ENCODE data around the gene CD3E. TPM values are rescaled to one million over a fixed set of nuclear protein-coding genes. Genes with fewer than 3 reads are reported as not detected.

CD3E gene
- total and polyA plus RNA-seq, 2 experiments from 2014 or later, result not detected

DNA sequence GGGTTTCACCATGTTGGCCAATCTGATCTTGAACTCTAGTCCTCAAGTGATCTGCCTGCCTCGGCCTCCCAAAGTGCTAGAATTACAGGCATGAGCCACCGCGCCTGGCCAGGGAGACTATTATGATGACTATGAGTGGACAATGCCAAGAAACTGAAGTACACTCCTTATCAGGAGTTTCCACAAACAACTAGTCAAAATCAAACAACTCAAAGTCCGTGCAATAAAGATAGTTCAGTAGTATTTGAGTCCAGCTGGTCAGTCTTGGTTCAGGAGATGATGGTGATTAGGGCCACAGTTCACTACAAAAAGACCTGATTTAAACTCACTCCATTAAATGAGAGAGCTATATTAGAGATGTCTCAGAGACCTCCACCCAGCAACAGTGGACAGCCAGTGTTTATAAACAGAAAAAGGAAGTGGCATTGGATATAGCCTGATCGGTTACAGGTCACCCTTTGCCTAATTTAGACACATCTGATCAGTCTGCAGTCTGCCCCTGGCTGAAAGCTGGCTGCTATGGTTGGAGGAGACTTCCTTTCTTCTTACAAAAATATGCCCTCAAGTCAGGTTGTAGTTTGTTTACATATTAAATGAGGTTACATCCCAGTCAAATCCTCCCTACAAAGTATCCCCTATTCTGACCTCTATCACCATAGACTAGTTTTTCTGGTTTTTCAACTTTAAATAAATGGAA, 17.0 kb downstream of the CD3E start:
- H3K4me2 ChIP-seq, result no peak overlapping the region
- TF ChIP-seq NANOG (IDR thresholded peaks at IDR 0.05; ENCODE audit: borderline replicate concordance) (no peak), STAT1 (IDR thresholded peaks at IDR 0.05; ENCODE audit: unreplicated experiment) (no peak), EZH2 (IDR thresholded peaks at IDR 0.05; ENCODE audit: low read depth, unreplicated experiment) (no peak), CREB1 (CRISPR knock-in tag; IDR thresholded peaks at IDR 0.05; ENCODE audit: low read depth) (no peak), ETS1 (IDR thresholded peaks at IDR 0.05) (no peak), EZH2phosphoT487 (IDR thresholded peaks at IDR 0.05; ENCODE audit: unreplicated experiment) (no peak), ZNF114 (CRISPR knock-in tag; IDR thresholded peaks at IDR 0.05) (no peak), JUNB (IDR thresholded peaks at IDR 0.05; ENCODE audit: unreplicated experiment) (no peak), ZNF331 (CRISPR knock-in tag; IDR thresholded peaks at IDR 0.05; ENCODE audit: low read depth) (no peak)
- TF ChIP-seq, protein P1, sequence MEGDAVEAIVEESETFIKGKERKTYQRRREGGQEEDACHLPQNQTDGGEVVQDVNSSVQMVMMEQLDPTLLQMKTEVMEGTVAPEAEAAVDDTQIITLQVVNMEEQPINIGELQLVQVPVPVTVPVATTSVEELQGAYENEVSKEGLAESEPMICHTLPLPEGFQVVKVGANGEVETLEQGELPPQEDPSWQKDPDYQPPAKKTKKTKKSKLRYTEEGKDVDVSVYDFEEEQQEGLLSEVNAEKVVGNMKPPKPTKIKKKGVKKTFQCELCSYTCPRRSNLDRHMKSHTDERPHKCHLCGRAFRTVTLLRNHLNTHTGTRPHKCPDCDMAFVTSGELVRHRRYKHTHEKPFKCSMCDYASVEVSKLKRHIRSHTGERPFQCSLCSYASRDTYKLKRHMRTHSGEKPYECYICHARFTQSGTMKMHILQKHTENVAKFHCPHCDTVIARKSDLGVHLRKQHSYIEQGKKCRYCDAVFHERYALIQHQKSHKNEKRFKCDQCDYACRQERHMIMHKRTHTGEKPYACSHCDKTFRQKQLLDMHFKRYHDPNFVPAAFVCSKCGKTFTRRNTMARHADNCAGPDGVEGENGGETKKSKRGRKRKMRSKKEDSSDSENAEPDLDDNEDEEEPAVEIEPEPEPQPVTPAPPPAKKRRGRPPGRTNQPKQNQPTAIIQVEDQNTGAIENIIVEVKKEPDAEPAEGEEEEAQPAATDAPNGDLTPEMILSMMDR (conservative IDR thresholded peaks at IDR 0.05; ENCODE audit: low read depth in 2 of 2), result no peak
- TF ChIP-seq, protein P2, sequence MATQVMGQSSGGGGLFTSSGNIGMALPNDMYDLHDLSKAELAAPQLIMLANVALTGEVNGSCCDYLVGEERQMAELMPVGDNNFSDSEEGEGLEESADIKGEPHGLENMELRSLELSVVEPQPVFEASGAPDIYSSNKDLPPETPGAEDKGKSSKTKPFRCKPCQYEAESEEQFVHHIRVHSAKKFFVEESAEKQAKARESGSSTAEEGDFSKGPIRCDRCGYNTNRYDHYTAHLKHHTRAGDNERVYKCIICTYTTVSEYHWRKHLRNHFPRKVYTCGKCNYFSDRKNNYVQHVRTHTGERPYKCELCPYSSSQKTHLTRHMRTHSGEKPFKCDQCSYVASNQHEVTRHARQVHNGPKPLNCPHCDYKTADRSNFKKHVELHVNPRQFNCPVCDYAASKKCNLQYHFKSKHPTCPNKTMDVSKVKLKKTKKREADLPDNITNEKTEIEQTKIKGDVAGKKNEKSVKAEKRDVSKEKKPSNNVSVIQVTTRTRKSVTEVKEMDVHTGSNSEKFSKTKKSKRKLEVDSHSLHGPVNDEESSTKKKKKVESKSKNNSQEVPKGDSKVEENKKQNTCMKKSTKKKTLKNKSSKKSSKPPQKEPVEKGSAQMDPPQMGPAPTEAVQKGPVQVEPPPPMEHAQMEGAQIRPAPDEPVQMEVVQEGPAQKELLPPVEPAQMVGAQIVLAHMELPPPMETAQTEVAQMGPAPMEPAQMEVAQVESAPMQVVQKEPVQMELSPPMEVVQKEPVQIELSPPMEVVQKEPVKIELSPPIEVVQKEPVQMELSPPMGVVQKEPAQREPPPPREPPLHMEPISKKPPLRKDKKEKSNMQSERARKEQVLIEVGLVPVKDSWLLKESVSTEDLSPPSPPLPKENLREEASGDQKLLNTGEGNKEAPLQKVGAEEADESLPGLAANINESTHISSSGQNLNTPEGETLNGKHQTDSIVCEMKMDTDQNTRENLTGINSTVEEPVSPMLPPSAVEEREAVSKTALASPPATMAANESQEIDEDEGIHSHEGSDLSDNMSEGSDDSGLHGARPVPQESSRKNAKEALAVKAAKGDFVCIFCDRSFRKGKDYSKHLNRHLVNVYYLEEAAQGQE (IDR thresholded peaks at IDR 0.05; ENCODE audit: unreplicated experiment), result no peak
- no peaks in the 10 kb centered on the region for H3K36me3 ChIP-seq (ENCODE audit: insufficient read depth)
- no peaks in the 10 kb centered on the region for H3K9me2 ChIP-seq (ENCODE audit: insufficient read depth)
- peaks cover 9% of the 10 kb centered on the region; the same call in 2 of the 3 replicates for H3K4me1 Mint-ChIP-seq
- H3K4me3 Mint-ChIP-seq, result no peak overlapping the region
- peaks cover under 1% of the 10 kb centered on the region; the same call in 1 of the 2 replicates for H3K4me1 ChIP-seq (ENCODE audit: insufficient read depth)
- ATAC-seq (no peak; the same call in 2 of the 3 replicates), DNase-seq (ENCODE audit: low spot score) (no peak)
- no peaks in the 10 kb centered on the region for H3F3A ChIP-seq (replicated peaks; ENCODE audit: low read depth)
- no peak overlapping the region for H3K4me3 ChIP-seq
- H3K27me3 ChIP-seq (ENCODE audit: insufficient read depth), result peaks cover 5% of the 10 kb centered on the region; the same call in 1 of the 2 replicates
- peak overlapping the region; percentile 88; the same call in 1 of the 2 replicates for H2AFZ ChIP-seq
- H3K36me3 Mint-ChIP-seq (ENCODE audit: low read depth), result no peaks in the 10 kb centered on the region
- no peaks in the 10 kb centered on the region for H3K79me2 ChIP-seq (replicated peaks; ENCODE audit: insufficient read depth)
- no peaks in the 10 kb centered on the region for H4K20me1 ChIP-seq (replicated peaks; ENCODE audit: insufficient read depth)
- H3K27ac Mint-ChIP-seq, result no peak overlapping the region
- no peak overlapping the region for H3K27ac ChIP-seq (ENCODE audit: low read depth)
- H3K27me3 Mint-ChIP-seq (ENCODE audit: insufficient read depth, low read depth, poor library complexity), result peaks cover 2% of the 10 kb centered on the region
- no peaks in the 10 kb centered on the region for H3K9me3 Mint-ChIP-seq
